H1 (cell line): ENCODE data around the gene ARL17A. TPM values are rescaled to one million over a fixed set of nuclear protein-coding genes. Genes with fewer than 3 reads are reported as not detected.
"Not testable (repeated sequence)": the region's sequence is repeated elsewhere in the genome, so short reads cannot be mapped to it uniquely, and the experiment has no call there.

ENCODE experiments used
- CTCF ChIA-PET: fragments of 300-600 bp; sonication (Branson Sonifier 250); formaldehyde crosslinking; loops from one replicate; lab custom pipeline; 2021; ENCODE audit not compliant: partially characterized antibody; lab: Charles Lee
- POLR2A ChIA-PET: fragments of 300-600 bp; sonication (Branson Sonifier 250); formaldehyde crosslinking; loops from one replicate; lab custom pipeline; 2021; ENCODE audit warnings: inconsistent platforms; ENCODE audit not compliant: partially characterized antibody; lab: Charles Lee
- DNase-seq, 2 experiments: peaks; one replicate each; pipeline versions ENCODE4 v3.0.0 to v3.0.0-alpha.2; 2010 to 2022; ENCODE audit warnings: low spot score in 2 of 2, low read depth in 1 of 2, mixed read lengths in 1 of 2
- FAIRE-seq: peaks from 2 replicates; lab custom pipeline; 2011; peaks lifted over from hg19 to GRCh38; lab: Jason Lieb, UNC
- H2AFZ ChIP-seq: 2 replicates; pipeline ENCODE4 v1.8.1; 2012; ENCODE audit warnings: low read length, inconsistent platforms
- H2AK5ac ChIP-seq: 2 replicates; pipeline ENCODE4 v1.6.1; 2013; ENCODE audit warnings: low read depth, low read length
- H2BK120ac ChIP-seq: replicated peaks from 2 replicates; pipeline ENCODE3; 2013; ENCODE audit warnings: low read depth, low read length, inconsistent platforms
- H2BK12ac ChIP-seq: 2 replicates; pipeline ENCODE4 v1.6.1; 2013; ENCODE audit warnings: low read depth, low read length
- H2BK15ac ChIP-seq: 2 replicates; pipeline ENCODE4 v1.6.1; 2013; ENCODE audit warnings: low read length
- H2BK20ac ChIP-seq: 2 replicates; pipeline ENCODE4 v1.6.1; 2013; ENCODE audit warnings: low read length
- H2BK5ac ChIP-seq: 2 replicates; pipeline ENCODE4 v1.6.1; 2013; ENCODE audit warnings: low read depth, low read length
- H3K14ac ChIP-seq: 2 replicates; pipeline ENCODE4 v1.6.1; 2013; ENCODE audit warnings: inconsistent platforms; ENCODE audit not compliant: insufficient read length
- H3K18ac ChIP-seq: 2 replicates; pipeline ENCODE4 v1.6.1; 2013; ENCODE audit warnings: low read length; ENCODE audit errors: extremely low read depth
- H3K23ac ChIP-seq: 2 replicates; pipeline ENCODE4 v1.6.1; 2013; ENCODE audit warnings: inconsistent platforms; ENCODE audit not compliant: insufficient read length
- H3K23me2 ChIP-seq: 2 replicates; pipeline ENCODE4 v1.6.1; 2013; ENCODE audit warnings: low read depth, low read length
- H3K27ac ChIP-seq: 2 replicates; pipeline ENCODE4 v1.6.1; 2011; ENCODE audit warnings: low read depth, low read length, inconsistent platforms
- H3K27me3 ChIP-seq, 4 experiments: replicated peaks in 1 of 4; 1 replicate in 1 of 4; 2 replicates in 3 of 4; pipeline versions ENCODE4 v1.6.1 to v1.8.1; 2011 to 2013; ENCODE audit warnings: low read length in 3 of 4, mild to moderate bottlenecking in 3 of 4, inconsistent platforms in 2 of 4, mixed read lengths in 2 of 4, moderate library complexity in 1 of 4; ENCODE audit not compliant: control insufficient read depth in 3 of 4, insufficient read depth in 3 of 4; ENCODE audit errors: extremely low read depth in 1 of 4
- H3K36me3 ChIP-seq, 4 experiments: 2 replicates each; pipeline versions ENCODE4 v1.6.1 to v1.8.1; 2011 to 2013; ENCODE audit warnings: mild to moderate bottlenecking in 4 of 4, low read length in 3 of 4, moderate library complexity in 2 of 4, control low read depth in 1 of 4, inconsistent platforms in 1 of 4; ENCODE audit not compliant: insufficient read depth in 4 of 4, control insufficient read depth in 2 of 4
- H3K4ac ChIP-seq: replicated peaks from 2 replicates; pipeline ENCODE3; 2013; ENCODE audit warnings: low read length, low read depth, mixed read lengths, inconsistent platforms; ENCODE audit not compliant: insufficient read length
- H3K4me1 ChIP-seq, 4 experiments: replicated peaks in 1 of 4; 1 replicate in 1 of 4; 2 replicates in 3 of 4; pipeline versions ENCODE4 v1.6.1 to v1.8.1; 2011 to 2013; ENCODE audit warnings: low read length in 3 of 4, inconsistent platforms in 2 of 4, mixed read lengths in 1 of 4; ENCODE audit not compliant: insufficient read depth in 4 of 4, control insufficient read depth in 3 of 4
- H3K4me2 ChIP-seq, 2 experiments: 2 replicates each; pipeline versions ENCODE4 v1.6.1 to v1.8.1; 2011 to 2013; ENCODE audit warnings: low read depth in 2 of 2, low read length in 2 of 2, control low read depth in 1 of 2, inconsistent platforms in 1 of 2, mild to moderate bottlenecking in 1 of 2; ENCODE audit not compliant: insufficient read depth in 1 of 2
- H3K4me3 ChIP-seq, 4 experiments: fragments of 200-600, 300-600 bp in 1 of 4; sonication (generic), shearing (Covaris generic), sonication (Bioruptor Twin) in 1 of 4; 2 replicates each; pipeline versions ENCODE4 v1.5.1 to v1.8.1; 2011 to 2016; ENCODE audit warnings: low read length in 4 of 4, low read depth in 3 of 4, control low read depth in 2 of 4, inconsistent platforms in 2 of 4, mild to moderate bottlenecking in 2 of 4, mixed read lengths in 1 of 4, moderate library complexity in 1 of 4; ENCODE audit not compliant: insufficient read depth in 2 of 4; ENCODE audit errors: extremely low read depth in 1 of 4
- H3K56ac ChIP-seq: replicated peaks from 2 replicates; pipeline ENCODE3; 2013; ENCODE audit warnings: low read depth, mild to moderate bottlenecking, mixed read lengths, low read length, inconsistent platforms; ENCODE audit not compliant: insufficient read length
- H3K79me1 ChIP-seq: 2 replicates; pipeline ENCODE4 v1.6.1; 2013; ENCODE audit warnings: low read depth, low read length, control low read depth
- H3K79me2 ChIP-seq, 2 experiments: 2 replicates each; pipeline versions ENCODE4 v1.6.1 to v1.8.1; 2012 to 2013; ENCODE audit warnings: low read length in 2 of 2, mild to moderate bottlenecking in 2 of 2, inconsistent platforms in 1 of 2; ENCODE audit not compliant: insufficient read depth in 2 of 2, control insufficient read depth in 1 of 2
- H3K9ac ChIP-seq, 4 experiments: replicated peaks in 1 of 4; 1 replicate in 1 of 4; 2 replicates in 3 of 4; pipeline versions ENCODE4 v1.6.1 to v1.8.1; 2011 to 2013; ENCODE audit warnings: low read depth in 3 of 4, low read length in 3 of 4, control low read depth in 2 of 4, mild to moderate bottlenecking in 2 of 4, moderate library complexity in 2 of 4, inconsistent platforms in 1 of 4; ENCODE audit errors: extremely low read depth in 1 of 4
- H3K9me3 ChIP-seq, 2 experiments: 2 replicates each; pipeline versions ENCODE4 v1.6.1 to v1.8.1; 2012 to 2013; ENCODE audit warnings: mild to moderate bottlenecking in 2 of 2, moderate library complexity in 2 of 2, control low read depth in 1 of 2, inconsistent platforms in 1 of 2, low read depth in 1 of 2, low read length in 1 of 2, mixed read lengths in 1 of 2; ENCODE audit not compliant: insufficient read depth in 2 of 2
- H4K20me1 ChIP-seq, 2 experiments: replicated peaks in 1 of 2; 2 replicates each; pipeline versions ENCODE3 to v1.8.1; 2011 to 2013; ENCODE audit warnings: inconsistent platforms in 2 of 2, low read length in 2 of 2, mild to moderate bottlenecking in 1 of 2; ENCODE audit not compliant: insufficient read depth in 2 of 2, control insufficient read depth in 1 of 2
- H4K5ac ChIP-seq: 2 replicates; pipeline ENCODE4 v1.6.1; 2013; ENCODE audit warnings: low read length, low read depth, mixed read lengths, inconsistent platforms; ENCODE audit not compliant: insufficient read length
- H4K8ac ChIP-seq: 2 replicates; pipeline ENCODE4 v1.8.0; 2013; ENCODE audit warnings: mild to moderate bottlenecking, moderate library complexity, low read length, inconsistent platforms; ENCODE audit not compliant: insufficient read depth; ENCODE audit errors: extremely low read depth
- H4K91ac ChIP-seq: replicated peaks from 2 replicates; pipeline ENCODE3; 2013; ENCODE audit warnings: low read length, mixed read lengths, inconsistent platforms; ENCODE audit not compliant: insufficient read length
- WGBS, 2 experiments: shearing (Covaris generic) in 1 of 2; methylation state at CpG; one replicate each; pipeline versions ENCODE4 v1.1.6 to v1.1.7; 2013 to 2015; ENCODE audit warnings: low lambda C conversion rate in 2 of 2, mixed read lengths in 2 of 2, inconsistent platforms in 1 of 2, low coverage in 1 of 2, missing lambda C conversion rate in 1 of 2; ENCODE audit not compliant: insufficient replicate concordance in 2 of 2, insufficient coverage in 1 of 2, insufficient read length in 1 of 2; ENCODE audit errors: extremely low coverage in 1 of 2, missing lambda C conversion rate in 1 of 2; 5-methylcytosine and 5-hydroxymethylcytosine counted together
- polyA plus RNA-seq, 7 experiments: library from polyadenylated mRNA; depleted of rRNA in 3 of 7; stranded (reverse) in 5 of 7; unstranded in 2 of 7; fragments of >200 nt in 5 of 7; fragments of 200-250 nt in 2 of 7; gene quantifications; 1 replicate in 5 of 7; 2 replicates in 1 of 7; 4 replicates in 1 of 7; pipeline versions ENCODE4 v1.2.1 to v1.2.3, GENCODE V29; 2011 to 2013; ENCODE audit warnings: missing spikeins in 2 of 7, mixed read lengths in 2 of 7
- total RNA-seq: library from RNA; stranded (reverse); fragmentation: NEBNext Ultra II Directional; extraction: Animal tissue kit (Norgen Biotek cat#: 25700); gene quantifications from 2 replicates; pipeline ENCODE4 v1.2.1, GENCODE V29; 2021

ARL17A gene
- total and polyA plus RNA-seq, 2 of the 8 experiments (the other 6 are each of a cell fraction or from before 2014, with no cell fraction given), result 24.6 to 29.0 TPM

DNA sequence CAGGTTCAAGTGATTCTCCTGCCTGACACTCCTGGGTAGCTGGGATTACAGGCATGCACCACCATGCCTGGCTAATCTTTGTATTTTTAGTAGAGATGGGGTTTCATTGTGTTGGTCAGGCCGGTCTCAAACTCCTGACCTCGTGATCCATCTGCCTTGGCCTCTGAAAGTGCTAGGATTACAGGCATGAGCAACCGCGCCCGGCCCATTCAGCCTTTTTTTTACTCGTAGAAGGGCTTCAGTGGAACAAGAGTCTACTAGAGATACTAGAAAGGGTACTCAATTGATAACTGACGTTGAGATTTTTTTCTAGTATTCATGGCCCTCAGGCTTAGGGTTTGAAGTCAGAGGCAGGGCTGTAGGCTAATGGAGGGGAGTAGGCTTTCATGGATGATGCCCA is 73.6 kb downstream of the ARL17A start:
- H3K14ac ChIP-seq, H2BK15ac ChIP-seq, H4K8ac ChIP-seq, H3K4me3 ChIP-seq, H3K4me1 ChIP-seq, H3K9ac ChIP-seq, H2BK12ac ChIP-seq, H3K79me1 ChIP-seq, FAIRE-seq, H4K20me1 ChIP-seq, POLR2A ChIA-PET, H2AFZ ChIP-seq, H3K56ac ChIP-seq, H3K27ac ChIP-seq, H4K91ac ChIP-seq, H3K9me3 ChIP-seq, H3K23me2 ChIP-seq, H3K23ac ChIP-seq, H3K36me3 ChIP-seq, H3K4ac ChIP-seq, H2AK5ac ChIP-seq, H3K18ac ChIP-seq, DNase-seq, H2BK5ac ChIP-seq, H2BK120ac ChIP-seq, H2BK20ac ChIP-seq, CTCF ChIA-PET, H3K4me2 ChIP-seq, H4K5ac ChIP-seq, H3K27me3 ChIP-seq: not testable (repeated sequence)
- peaks cover 2 to 10% of the 10 kb centered on the region in 2 experiments; a peak in 2 of 4 replicates for H3K79me2 ChIP-seq
- WGBS, 2 experiments, result 93% methylated on average over 5 of the region's 7 CpGs; no CpG with 5 or more reads in 1 of the 2 experiments

- H3K9ac ChIP-seq, H4K8ac ChIP-seq, H4K5ac ChIP-seq, H3K23me2 ChIP-seq, H3K9me3 ChIP-seq, H3K14ac ChIP-seq, POLR2A ChIA-PET, H3K4me3 ChIP-seq, H3K4me1 ChIP-seq, H2BK5ac ChIP-seq, H3K4ac ChIP-seq, H4K91ac ChIP-seq, H3K18ac ChIP-seq, H3K27ac ChIP-seq, H4K20me1 ChIP-seq, FAIRE-seq, H2BK120ac ChIP-seq, H3K36me3 ChIP-seq, CTCF ChIA-PET, H3K27me3 ChIP-seq, H2AFZ ChIP-seq, H2BK12ac ChIP-seq, H3K23ac ChIP-seq, H2BK15ac ChIP-seq, DNase-seq, H2AK5ac ChIP-seq, H3K79me1 ChIP-seq, H3K4me2 ChIP-seq, H3K56ac ChIP-seq, H2BK20ac ChIP-seq: not testable (repeated sequence)
- peaks cover 2 to 22% of the 10 kb centered on the region in 2 experiments; a peak in 2 of 4 replicates for H3K79me2 ChIP-seq
- no CpG with 5 or more reads among the region's 6 CpGs for WGBS, 2 experiments
Measured at GRCh38 chr17:46499437-46500139, 79.9 kb downstream of the ARL17A start.
